B cell (primary cell): ENCODE results near the gene URGCP.

Experiments
- EZH2 ChIP-seq: IDR thresholded peaks from 2 replicates; pipeline ENCODE4 v1.6.1; 2012; ENCODE audit warnings: borderline replicate concordance, low read depth, mild to moderate bottlenecking, moderate library complexity, low read length; ENCODE audit not compliant: insufficient read depth, poor library complexity, severe bottlenecking
- TF ChIP-seq, protein P1 (sequence below): fragments of 200-600 bp; IDR thresholded peaks from one replicate; pipeline ENCODE4 v1.8.0; 2022; ENCODE audit warnings: antibody characterized with exemption, mild to moderate bottlenecking

DNA sequence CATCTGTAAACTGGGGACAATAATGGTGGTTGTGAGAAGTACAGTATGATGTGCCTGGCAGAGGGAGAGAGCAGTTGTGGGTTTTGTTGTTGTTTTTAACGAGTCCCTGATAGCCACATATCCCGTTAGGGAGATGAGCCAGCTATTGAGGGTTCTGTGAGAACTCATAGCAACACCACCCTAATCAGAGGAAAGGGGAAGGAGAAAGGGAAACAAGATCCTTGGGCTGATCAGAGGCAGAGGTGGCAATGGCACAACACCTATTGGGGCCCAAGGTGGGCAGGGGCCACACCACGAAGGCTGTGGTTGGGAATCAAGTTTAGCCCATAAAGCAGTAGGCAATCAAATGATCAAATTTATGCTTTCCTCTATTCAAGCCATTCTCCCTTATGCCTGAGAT is 35.3 kb downstream of the URGCP start:
- TF ChIP-seq, protein P1, sequence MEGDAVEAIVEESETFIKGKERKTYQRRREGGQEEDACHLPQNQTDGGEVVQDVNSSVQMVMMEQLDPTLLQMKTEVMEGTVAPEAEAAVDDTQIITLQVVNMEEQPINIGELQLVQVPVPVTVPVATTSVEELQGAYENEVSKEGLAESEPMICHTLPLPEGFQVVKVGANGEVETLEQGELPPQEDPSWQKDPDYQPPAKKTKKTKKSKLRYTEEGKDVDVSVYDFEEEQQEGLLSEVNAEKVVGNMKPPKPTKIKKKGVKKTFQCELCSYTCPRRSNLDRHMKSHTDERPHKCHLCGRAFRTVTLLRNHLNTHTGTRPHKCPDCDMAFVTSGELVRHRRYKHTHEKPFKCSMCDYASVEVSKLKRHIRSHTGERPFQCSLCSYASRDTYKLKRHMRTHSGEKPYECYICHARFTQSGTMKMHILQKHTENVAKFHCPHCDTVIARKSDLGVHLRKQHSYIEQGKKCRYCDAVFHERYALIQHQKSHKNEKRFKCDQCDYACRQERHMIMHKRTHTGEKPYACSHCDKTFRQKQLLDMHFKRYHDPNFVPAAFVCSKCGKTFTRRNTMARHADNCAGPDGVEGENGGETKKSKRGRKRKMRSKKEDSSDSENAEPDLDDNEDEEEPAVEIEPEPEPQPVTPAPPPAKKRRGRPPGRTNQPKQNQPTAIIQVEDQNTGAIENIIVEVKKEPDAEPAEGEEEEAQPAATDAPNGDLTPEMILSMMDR: no peak
- no peak for TF ChIP-seq EZH2
